Measurements from ENCODE around the gene TBPL1. TPM values are rescaled to one million over a fixed set of nuclear protein-coding genes. Genes with fewer than 3 reads are reported as not detected.

TBPL1 gene
- total and polyA plus RNA-seq, 2 of the 8 experiments (the other 6 are each of a cell fraction or from before 2014, with no cell fraction given): 32.5 to 67.0 TPM

DNA sequence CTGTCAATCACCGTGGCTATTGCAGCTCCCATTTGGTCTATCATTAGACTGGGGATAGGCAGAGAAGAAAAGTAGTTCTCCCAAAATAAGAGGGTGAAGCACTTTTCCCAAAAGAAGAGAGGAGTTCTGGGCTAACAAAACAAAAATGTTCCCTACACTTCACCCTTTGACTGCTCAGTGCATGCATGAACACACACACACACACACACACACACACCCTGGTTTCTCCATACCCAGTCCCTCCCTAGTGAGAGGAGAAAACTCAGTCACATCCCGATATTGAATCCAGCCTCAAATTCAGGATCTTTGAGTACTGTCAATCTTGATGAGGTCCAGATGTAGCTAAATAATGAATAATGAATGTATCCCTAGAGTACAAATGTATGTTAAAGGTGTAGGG lies 4.6 kb upstream of the TBPL1 start:
- no peaks in the 10 kb centered on the region for H3K79me1 ChIP-seq (ENCODE audit: low read depth, low read length)
- TF ChIP-seq NRF1 (IDR thresholded peaks at IDR 0.05; ENCODE audit: low read depth, low read length) (no peak), MAFK (IDR thresholded peaks at IDR 0.05; ENCODE audit: low read depth, low read length) (no peak), HDAC6 (IDR thresholded peaks at IDR 0.05; ENCODE audit: low read depth, low read length) (no peak), RBBP5 (IDR thresholded peaks at IDR 0.05; ENCODE audit: borderline replicate concordance, low read depth, low read length) (no peak), CBX8 (IDR thresholded peaks at IDR 0.05; ENCODE audit: borderline replicate concordance, low read depth, low read length) (no peak), SIN3A (conservative IDR thresholded peaks at IDR 0.05 in 1 of 2, IDR thresholded peaks at IDR 0.05 in 1 of 2; ENCODE audit: low read depth in 1 of 2, low read length in 2 of 2) (no peak)
- TF ChIP-seq, protein P1, sequence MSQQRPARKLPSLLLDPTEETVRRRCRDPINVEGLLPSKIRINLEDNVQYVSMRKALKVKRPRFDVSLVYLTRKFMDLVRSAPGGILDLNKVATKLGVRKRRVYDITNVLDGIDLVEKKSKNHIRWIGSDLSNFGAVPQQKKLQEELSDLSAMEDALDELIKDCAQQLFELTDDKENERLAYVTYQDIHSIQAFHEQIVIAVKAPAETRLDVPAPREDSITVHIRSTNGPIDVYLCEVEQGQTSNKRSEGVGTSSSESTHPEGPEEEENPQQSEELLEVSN (IDR thresholded peaks at IDR 0.05): no peak
- CTCF ChIA-PET (ENCODE audit: partially characterized antibody): interaction anchor here (1.0 to 3.4 kb wide), 5 partner anchors 25 to 149 kb away, joined by 3 to 11 read pairs (median 6); no protein-coding TSS in a partner anchor

More for the DNA sequence above, 4.6 kb upstream of the TBPL1 start:
- H3K27me3 ChIP-seq (replicated peaks in 1 of 4; ENCODE audit: control insufficient read depth in 3 of 4, extremely low read depth in 1 of 4, insufficient read depth in 3 of 4, low read length in 3 of 4): no peaks in the 10 kb centered on the region; a peak in 1 of 7 replicates
- H2AFZ ChIP-seq (ENCODE audit: low read length): no peak overlapping the region
- no peak overlapping the region for H3K18ac ChIP-seq (ENCODE audit: extremely low read depth, low read length)
- no peak overlapping the region for H2BK120ac ChIP-seq (replicated peaks; ENCODE audit: low read depth, low read length)
- H2BK5ac ChIP-seq (ENCODE audit: low read depth, low read length): no peak overlapping the region
- H3K56ac ChIP-seq (replicated peaks; ENCODE audit: insufficient read length, low read depth, low read length): no peak overlapping the region
- no peak overlapping the region for H3K4ac ChIP-seq (replicated peaks; ENCODE audit: insufficient read length, low read depth, low read length)
- POLR2A ChIA-PET (ENCODE audit: partially characterized antibody): no interaction called here
- no peak overlapping the region for H3K9ac ChIP-seq (replicated peaks in 1 of 4; ENCODE audit: extremely low read depth in 1 of 4, low read depth in 3 of 4, low read length in 3 of 4)
- no peak overlapping the region for H3K23ac ChIP-seq (ENCODE audit: insufficient read length)
- H2AK5ac ChIP-seq (ENCODE audit: low read depth, low read length): no peak overlapping the region
- peaks cover 8% of the 10 kb centered on the region for H3K23me2 ChIP-seq (ENCODE audit: low read depth, low read length)
- no peak overlapping the region for H4K5ac ChIP-seq (ENCODE audit: insufficient read length, low read depth, low read length)
- H3K4me2 ChIP-seq (ENCODE audit: insufficient read depth in 1 of 2, low read depth in 2 of 2, low read length in 2 of 2): no peak overlapping the region
- H3K9me3 ChIP-seq (ENCODE audit: insufficient read depth in 2 of 2, low read depth in 1 of 2, low read length in 1 of 2): no peaks in the 10 kb centered on the region
- no peaks in the 10 kb centered on the region for H3K36me3 ChIP-seq (ENCODE audit: control insufficient read depth in 2 of 4, insufficient read depth in 4 of 4, low read length in 3 of 4)
- 85% methylated on average over 2 of the region's 2 CpGs; no CpG with 5 or more reads in 1 of the 2 experiments for WGBS, 2 experiments (ENCODE audit: extremely low coverage in 1 of 2, insufficient coverage in 1 of 2, insufficient read length in 1 of 2, insufficient replicate concordance in 2 of 2, low coverage in 1 of 2, low lambda C conversion rate in 2 of 2, missing lambda C conversion rate in 1 of 2)
- DNase-seq (ENCODE audit: low read depth in 1 of 2, low spot score in 2 of 2): no peak
- no peak overlapping the region for H3K14ac ChIP-seq (ENCODE audit: insufficient read length)
- no peak overlapping the region for H4K91ac ChIP-seq (replicated peaks; ENCODE audit: insufficient read length, low read length)
- peaks cover 0 to under 1% of the 10 kb centered on the region in 2 experiments; a peak in 1 of 4 replicates for H3K79me2 ChIP-seq (ENCODE audit: control insufficient read depth in 1 of 2, insufficient read depth in 2 of 2, low read length in 2 of 2)
- H2BK12ac ChIP-seq (ENCODE audit: low read depth, low read length): no peak overlapping the region
- H4K8ac ChIP-seq (ENCODE audit: extremely low read depth, insufficient read depth, low read length): no peak overlapping the region
- no peak for FAIRE-seq
- H4K20me1 ChIP-seq (replicated peaks in 1 of 2; ENCODE audit: control insufficient read depth in 1 of 2, insufficient read depth in 2 of 2, low read length in 2 of 2): no peaks in the 10 kb centered on the region
- no peak overlapping the region for H3K4me3 ChIP-seq (ENCODE audit: extremely low read depth in 1 of 4, insufficient read depth in 2 of 4, low read depth in 3 of 4, low read length in 4 of 4)
- H3K27ac ChIP-seq (ENCODE audit: low read depth, low read length): no peak overlapping the region
- H2BK20ac ChIP-seq (ENCODE audit: low read length): no peak overlapping the region
- H3K4me1 ChIP-seq (replicated peaks in 1 of 4; ENCODE audit: control insufficient read depth in 3 of 4, insufficient read depth in 4 of 4, low read length in 3 of 4): no peaks in the 10 kb centered on the region; a peak in 1 of 7 replicates
- H2BK15ac ChIP-seq (ENCODE audit: low read length): no peak overlapping the region
